GM20431 (cell line): ENCODE results near the gene OBSL1.

Source experiments
- in situ Hi-C: fragments of 300-500 bp; cut with MseI, MboI; formaldehyde crosslinking; loops from one replicate; pipeline ENCODE4 v1.15.0; 2020; ENCODE audit warnings: low sequenced_read_pairs; ENCODE audit not compliant: unreplicated experiment

The OBSL1 gene

GRCh38 chr2:219597552-219598307 lies 26.4 kb upstream of the OBSL1 start, which contains the start of gene STK11IP:
TSS of gene STK11IP (plus strand) at chr2:219597857. CDS start at chr2:219598120, 263 bp downstream.
- in situ Hi-C loops: no loop called here

- in situ Hi-C loops: no loop called here
These were observed 25.7 kb upstream of the OBSL1 start for GRCh38 chr2:219596954-219597551.

GRCh38 chr2:219595256-219595655 lies 23.9 kb upstream of the OBSL1 start:
- in situ Hi-C loops: no loop called here

- in situ Hi-C loops: no loop called here
These were observed 21.8 kb upstream of the OBSL1 start for GRCh38 chr2:219593154-219593553.

- in situ Hi-C loops: no loop called here
These were observed 21.4 kb upstream of the OBSL1 start for GRCh38 chr2:219592736-219593135.

DNA sequence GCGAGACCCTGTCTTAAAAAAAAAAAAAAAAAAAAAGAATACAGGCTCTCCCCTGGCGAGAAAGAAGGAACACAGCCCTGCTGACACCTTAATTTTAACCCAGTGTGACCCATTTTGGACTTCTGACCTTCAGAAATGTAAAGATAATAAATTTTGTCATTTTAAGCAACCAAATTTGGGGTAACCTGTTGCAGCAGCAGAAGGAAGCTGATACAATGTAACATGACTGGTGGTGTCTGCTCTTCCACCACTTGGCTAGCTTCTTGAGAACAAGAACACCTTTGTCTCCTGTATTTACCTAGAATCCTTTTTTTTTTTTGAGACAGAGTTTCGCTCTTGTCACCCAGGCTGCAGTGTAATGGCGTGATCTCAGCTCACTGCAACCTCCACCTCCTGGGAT lies 19.8 kb upstream of the OBSL1 start:
- in situ Hi-C loops: no loop called here

DNA sequence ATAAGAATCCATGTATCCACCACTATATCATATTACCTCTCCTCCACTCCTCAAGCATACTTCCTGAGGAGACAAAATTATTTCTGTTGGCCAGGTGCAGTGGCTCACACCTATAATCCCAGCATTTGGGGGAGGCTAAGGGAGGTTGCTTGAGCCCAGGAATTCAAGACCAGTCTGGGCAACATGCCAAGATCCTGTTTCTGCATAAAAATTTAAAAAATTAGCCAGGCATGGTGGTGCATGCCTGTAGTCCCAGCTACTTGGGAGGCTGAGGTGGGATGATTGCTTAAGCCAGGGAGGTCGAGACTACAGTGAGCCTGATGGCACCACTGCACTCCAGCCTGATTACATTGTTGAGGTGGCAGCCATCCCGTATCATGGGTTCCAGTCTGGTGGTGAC lies 10.0 kb upstream of the OBSL1 start:
- in situ Hi-C loops: no loop called here

GRCh38 chr2:219578811-219579613 lies 7.7 kb upstream of the OBSL1 start:
- in situ Hi-C loops: no loop called here

DNA sequence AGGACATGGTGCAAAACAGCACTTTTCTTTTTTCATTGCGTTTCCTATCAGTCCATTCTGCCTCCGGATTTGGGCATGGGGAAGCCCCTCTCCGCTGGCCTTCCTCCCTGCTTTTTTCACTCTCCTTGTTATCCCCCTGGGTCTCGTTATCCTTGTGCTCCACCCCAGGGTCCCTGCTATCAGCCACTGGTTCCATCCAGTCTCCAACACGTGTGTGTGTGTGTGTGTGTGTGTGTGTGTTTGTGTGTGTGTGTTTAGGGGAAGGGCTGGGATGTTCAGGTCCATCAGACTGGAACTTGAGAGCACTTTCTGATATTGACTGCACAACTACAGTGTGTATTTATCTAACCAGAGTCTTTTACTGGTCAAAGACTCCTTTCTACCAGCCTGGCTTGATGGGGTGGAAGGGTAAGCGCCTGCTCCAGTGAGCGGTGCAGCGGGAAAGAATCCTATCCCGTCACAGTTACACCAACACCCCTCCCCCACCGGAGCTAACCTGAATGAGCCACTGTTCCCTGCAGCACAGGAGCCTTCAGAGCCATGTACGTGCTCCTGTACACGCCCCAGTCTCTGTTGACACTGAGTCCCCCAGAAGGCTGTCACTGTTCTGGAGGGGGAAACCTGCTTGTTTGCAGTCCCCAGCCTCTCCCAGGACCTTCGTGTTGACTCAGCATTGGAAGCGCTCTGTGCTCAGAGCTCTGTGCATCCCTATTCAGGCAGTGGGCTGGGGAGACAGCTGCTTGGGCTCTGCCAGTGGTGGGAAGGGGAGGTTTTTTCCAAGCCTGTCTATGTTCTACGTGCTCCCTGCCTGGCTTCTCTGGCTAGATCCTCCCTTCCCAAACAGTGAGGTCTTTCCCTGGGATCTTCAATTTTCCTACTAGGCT lies 5.4 kb upstream of the OBSL1 start:
- in situ Hi-C loops: no loop called here

DNA sequence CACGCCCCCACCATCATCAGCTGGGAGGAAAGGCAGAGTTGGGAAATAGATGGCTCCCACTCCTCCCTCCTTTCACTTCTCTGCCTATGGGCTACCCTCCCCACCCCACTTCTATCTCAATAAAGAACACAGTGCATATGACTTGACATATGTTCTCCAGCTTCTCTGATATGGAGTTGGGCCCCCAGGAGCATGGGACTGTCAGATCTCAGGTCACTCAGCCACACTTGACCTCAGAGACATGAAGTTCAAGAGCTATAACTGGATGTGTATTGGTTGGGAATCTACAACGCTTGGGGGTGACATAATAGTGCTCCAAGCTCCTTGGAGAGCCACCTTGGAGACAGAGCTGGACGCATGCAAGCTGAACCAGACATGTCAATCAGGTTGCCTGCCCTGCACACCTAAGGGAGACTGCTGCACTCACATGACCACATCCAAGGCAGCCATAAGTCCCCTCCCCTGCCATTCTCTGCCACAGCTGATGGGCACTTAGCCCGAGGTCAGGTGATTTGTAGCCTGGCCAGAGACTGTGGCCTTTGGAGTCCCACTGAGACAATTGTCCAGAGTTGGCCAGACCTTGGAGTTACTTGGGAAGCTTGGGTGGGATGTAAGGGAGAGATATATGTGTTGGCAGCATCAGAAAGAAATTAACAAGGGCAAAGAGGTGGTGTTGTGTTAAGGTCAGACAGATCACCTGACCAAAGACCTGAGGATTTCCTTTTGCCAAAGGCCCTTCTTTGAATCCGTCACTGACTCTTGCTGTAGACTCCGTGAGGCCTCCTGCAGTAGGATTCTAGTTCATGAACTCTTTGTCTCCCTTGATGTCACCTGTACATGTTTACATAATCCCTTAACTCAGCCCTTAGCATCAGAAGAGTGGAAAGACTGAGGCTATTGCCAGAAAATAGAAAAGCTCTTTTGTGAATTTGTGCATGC lies 4.5 kb upstream of the OBSL1 start:
- in situ Hi-C loops: no loop called here

DNA sequence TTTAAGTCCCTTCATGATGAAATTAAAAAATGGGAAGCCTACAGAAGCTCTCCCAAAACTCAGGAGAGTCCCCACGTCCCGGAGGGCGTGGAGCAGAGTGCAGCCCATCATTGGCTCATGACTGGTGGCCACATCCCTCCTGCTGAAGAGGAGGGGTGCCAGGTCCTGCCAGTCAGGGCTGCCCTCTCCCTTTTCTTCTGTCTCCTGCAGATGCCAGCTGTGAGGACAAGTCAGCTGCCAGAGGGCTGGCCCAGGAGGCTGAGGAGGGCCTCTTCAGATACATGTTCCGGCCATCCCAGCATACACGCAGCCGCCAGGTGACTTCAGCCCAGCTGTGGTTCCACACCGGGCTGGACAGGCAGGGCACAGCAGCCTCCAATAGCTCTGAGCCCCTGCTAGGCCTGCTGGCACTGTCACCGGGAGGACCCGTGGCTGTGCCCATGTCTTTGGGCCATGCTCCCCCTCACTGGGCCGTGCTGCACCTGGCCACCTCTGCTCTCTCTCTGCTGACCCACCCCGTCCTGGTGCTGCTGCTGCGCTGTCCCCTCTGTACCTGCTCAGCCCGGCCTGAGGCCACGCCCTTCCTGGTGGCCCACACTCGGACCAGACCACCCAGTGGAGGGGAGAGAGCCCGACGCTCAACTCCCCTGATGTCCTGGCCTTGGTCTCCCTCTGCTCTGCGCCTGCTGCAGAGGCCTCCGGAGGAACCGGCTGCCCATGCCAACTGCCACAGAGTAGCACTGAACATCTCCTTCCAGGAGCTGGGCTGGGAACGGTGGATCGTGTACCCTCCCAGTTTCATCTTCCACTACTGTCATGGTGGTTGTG lies 3.4 kb upstream of the OBSL1 start:
- in situ Hi-C loops: no loop called here

DNA sequence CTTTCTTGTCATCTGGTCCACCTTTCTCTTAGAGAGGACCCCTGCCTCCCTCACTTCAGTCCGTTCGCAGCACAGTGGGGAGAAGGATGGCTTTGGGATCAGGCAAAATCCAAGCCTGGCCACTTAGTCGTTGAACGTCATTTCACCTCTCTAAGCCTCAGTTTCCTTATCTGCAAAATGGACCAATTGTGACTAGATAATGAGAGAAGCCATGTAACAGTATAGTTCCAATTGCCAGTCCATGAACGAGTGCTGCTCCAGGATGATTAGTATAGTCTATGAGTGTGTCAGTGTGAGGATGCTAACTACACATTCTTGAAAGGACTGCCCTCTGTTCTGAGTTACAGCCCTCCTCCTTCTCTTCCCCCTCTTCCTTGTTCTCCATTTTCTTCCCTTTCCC lies 1.8 kb upstream of the OBSL1 start:
- in situ Hi-C loops: no loop called here

DNA sequence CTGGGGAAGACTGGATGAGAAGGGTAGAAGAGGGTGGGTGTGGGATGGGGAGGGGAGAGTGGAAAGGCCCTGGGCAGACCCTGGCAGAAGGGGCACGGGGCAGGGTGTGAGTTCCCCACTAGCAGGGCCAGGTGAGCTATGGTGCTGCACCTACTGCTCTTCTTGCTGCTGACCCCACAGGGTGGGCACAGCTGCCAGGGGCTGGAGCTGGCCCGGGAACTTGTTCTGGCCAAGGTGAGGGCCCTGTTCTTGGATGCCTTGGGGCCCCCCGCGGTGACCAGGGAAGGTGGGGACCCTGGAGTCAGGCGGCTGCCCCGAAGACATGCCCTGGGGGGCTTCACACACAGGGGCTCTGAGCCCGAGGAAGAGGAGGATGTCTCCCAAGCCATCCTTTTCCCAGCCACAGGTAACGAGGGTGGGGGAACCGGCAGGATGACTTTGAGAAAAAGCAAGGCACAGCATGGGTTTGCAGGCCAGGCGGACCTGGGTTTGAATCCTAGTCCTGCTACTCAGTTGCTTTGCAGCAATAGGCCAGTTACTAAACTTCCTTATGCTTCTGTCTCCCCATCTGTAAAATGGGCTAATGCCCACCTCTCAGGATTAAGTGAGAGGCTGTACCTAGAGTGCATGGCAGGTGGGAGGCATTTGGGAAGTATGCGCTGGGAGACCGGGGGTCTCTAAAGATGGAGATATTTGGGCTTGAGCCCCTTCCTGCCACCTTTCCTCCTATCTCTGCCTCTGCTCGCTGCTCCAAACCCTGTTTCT lies 1.1 kb upstream of the OBSL1 start, which contains the start of gene INHA:
Gene INHA, plus strand, starts transcription at position 74 of the 765 bp plus-strand sequence. Its CDS starts 65 bp downstream, at position 139.
- in situ Hi-C loops: no loop called here

DNA sequence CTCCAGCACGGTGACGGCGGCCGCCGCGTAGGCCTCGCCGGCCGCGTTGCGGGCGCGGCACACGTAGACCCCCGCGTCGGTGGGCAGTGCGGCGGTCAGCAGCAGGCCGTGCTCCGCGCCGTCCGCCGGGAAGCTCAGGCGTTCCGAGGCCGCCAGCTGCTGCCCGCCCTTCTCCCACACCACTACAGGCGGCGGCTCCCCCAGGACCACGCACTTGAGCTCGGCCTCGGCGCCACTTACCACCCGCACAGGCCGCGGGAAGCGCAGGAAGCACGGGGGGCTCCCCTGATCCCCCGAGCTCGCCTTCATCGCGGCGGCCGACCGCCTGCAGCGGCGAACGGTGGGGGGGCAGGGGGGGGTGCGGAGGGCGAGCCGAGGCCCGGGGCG lies 422 bp downstream of the OBSL1 start:
- in situ Hi-C loops: no loop called here

DNA sequence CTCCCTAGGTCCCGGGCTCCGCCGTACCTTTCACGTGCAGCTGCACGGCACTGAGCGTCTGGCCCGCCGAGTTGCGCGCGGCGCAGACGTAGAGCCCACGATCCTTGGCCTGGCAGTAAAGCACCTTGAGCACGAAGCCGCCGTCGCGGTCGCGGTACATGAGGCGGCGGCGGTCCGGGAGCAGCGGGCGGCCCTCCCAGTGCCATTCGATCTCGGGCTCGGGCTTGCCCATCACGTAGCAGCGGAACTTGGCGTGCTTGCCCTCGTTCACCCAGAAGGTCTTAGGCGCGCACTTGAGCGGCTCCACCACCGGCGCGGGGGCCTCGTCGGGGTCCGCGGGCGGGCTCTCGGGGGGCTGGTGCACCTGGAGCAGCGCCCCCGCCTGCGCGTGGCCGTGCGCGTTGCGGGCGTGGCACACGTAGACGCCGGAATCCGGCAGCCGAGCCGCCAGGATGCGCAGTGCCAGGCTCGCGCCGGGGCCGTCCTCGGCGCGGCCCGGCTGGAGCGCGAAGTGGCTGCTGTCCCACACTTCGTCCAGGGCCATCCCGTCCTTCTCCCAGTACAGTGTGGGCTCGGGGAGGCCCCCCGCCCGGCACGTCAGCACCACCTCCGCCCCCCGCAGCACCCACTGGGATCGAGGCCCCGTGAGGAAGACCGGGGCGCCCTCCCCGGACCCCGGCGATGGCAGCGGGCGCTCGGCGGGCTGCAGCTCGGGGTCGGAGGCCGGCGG lies 980 bp downstream of the OBSL1 start:
- in situ Hi-C loops: no loop called here

- in situ Hi-C loops: no loop called here
These were observed 1.7 kb downstream of the OBSL1 start for GRCh38 chr2:219569635-219570034.

- in situ Hi-C loops: no loop called here
These were observed 2.3 kb downstream of the OBSL1 start for GRCh38 chr2:219569041-219569440.
